ENCODE data around the gene CACNA1B.

CACNA1B gene

GRCh38 chr9:137985637-137986071, 108.1 kb downstream of the CACNA1B start:
- TF ChIP-seq, protein P1, sequence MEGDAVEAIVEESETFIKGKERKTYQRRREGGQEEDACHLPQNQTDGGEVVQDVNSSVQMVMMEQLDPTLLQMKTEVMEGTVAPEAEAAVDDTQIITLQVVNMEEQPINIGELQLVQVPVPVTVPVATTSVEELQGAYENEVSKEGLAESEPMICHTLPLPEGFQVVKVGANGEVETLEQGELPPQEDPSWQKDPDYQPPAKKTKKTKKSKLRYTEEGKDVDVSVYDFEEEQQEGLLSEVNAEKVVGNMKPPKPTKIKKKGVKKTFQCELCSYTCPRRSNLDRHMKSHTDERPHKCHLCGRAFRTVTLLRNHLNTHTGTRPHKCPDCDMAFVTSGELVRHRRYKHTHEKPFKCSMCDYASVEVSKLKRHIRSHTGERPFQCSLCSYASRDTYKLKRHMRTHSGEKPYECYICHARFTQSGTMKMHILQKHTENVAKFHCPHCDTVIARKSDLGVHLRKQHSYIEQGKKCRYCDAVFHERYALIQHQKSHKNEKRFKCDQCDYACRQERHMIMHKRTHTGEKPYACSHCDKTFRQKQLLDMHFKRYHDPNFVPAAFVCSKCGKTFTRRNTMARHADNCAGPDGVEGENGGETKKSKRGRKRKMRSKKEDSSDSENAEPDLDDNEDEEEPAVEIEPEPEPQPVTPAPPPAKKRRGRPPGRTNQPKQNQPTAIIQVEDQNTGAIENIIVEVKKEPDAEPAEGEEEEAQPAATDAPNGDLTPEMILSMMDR (IDR thresholded peaks at IDR 0.05): no peak
- Histone ChIP-seq H3K4me1 (ENCODE audit: control insufficient read depth in 1 of 2, insufficient read depth in 1 of 2, low read depth in 1 of 2, low read length in 1 of 2) (no peaks in the 10 kb centered on the region), H3K36me3 (no peaks in the 10 kb centered on the region), H3K9me3 (no peaks in the 10 kb centered on the region), H3K27me3 (peaks cover 6% of the 10 kb centered on the region), H3K4me3 (ENCODE audit: low read depth in 1 of 2, low read length in 1 of 2) (no peak overlapping the region), H3K27ac (no peak overlapping the region)

DNA sequence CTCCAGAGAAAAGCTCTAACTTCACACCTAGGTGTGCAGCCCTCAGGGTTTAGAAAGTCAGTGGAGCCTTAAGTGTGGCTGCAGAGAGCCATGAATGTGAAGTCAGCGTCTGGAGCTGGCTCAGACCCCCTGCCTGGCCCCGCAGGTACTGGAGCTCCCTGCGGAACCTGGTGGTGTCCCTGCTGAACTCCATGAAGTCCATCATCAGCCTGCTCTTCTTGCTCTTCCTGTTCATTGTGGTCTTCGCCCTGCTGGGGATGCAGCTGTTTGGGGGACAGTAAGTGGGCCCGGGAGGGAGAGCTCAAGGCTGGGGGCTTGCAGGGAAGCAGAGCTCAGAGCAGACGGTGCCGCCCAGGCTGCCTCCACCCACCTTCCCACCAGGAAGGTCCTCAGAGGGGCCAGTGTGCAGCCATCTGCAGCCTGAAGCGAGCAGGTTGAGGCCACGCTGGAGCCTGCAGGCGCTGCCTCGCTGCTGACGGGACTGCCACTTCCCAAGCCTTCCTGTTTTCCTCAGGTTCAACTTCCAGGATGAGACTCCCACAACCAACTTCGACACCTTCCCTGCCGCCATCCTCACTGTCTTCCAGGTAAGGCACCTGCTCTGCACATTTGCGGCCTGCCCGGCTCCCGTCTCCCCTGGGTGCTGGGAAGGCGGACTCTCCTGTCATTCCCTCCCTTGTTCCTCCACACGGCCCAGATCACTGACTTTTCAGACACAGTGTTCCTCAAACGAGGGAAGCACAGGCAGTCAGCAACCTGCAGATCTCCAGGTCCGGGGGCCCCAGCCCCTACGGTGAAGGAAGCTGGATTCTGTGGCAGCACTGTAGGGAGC, 108.9 kb downstream of the CACNA1B start:
- Histone ChIP-seq H3K36me3 (no peaks in the 10 kb centered on the region), H3K4me1 (ENCODE audit: control insufficient read depth in 1 of 2, insufficient read depth in 1 of 2, low read depth in 1 of 2, low read length in 1 of 2) (no peaks in the 10 kb centered on the region), H3K9me3 (no peaks in the 10 kb centered on the region), H3K27ac (no peak overlapping the region), H3K4me3 (ENCODE audit: low read depth in 1 of 2, low read length in 1 of 2) (no peak overlapping the region), H3K27me3 (peaks cover 8% of the 10 kb centered on the region)
- TF ChIP-seq, protein P1 (IDR thresholded peaks at IDR 0.05): no peak

GRCh38 chr9:137987244-137988030, 109.9 kb downstream of the CACNA1B start:
- Histone ChIP-seq H3K4me1 (ENCODE audit: control insufficient read depth in 1 of 2, insufficient read depth in 1 of 2, low read depth in 1 of 2, low read length in 1 of 2) (no peaks in the 10 kb centered on the region), H3K4me3 (ENCODE audit: low read depth in 1 of 2, low read length in 1 of 2) (no peak overlapping the region), H3K27ac (no peak overlapping the region), H3K36me3 (no peaks in the 10 kb centered on the region), H3K9me3 (no peaks in the 10 kb centered on the region), H3K27me3 (peaks cover 17% of the 10 kb centered on the region)
- TF ChIP-seq, protein P1 (IDR thresholded peaks at IDR 0.05): no peak

DNA sequence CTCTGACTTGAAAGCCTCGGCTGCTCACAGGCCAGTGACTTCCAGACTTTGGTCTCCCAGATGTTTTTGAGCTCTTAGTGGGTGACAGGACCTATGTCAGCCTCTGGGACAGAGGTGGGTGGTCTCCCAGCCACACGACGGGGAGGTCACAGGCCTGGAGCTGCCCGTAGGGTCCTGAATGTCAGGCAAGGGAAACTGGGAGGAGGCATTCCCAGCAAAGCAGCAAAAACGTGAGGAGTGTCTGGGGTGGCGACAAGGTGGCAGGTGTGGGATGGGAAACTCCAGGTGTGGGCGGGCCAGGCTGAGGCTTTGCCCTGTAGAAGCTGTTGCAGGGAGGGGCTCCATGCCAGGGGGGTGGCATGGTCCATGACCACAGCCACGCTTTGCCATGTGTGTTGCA, 110.5 kb downstream of the CACNA1B start:
- Histone ChIP-seq H3K9me3 (no peaks in the 10 kb centered on the region), H3K27ac (no peak overlapping the region), H3K4me1 (ENCODE audit: control insufficient read depth in 1 of 2, insufficient read depth in 1 of 2, low read depth in 1 of 2, low read length in 1 of 2) (no peaks in the 10 kb centered on the region), H3K36me3 (no peaks in the 10 kb centered on the region), H3K27me3 (peaks cover 17% of the 10 kb centered on the region), H3K4me3 (ENCODE audit: low read depth in 1 of 2, low read length in 1 of 2) (no peak overlapping the region)
- TF ChIP-seq, protein P1 (IDR thresholded peaks at IDR 0.05): no peak

GRCh38 chr9:137988701-137989100, 111.1 kb downstream of the CACNA1B start:
- H3K4me3 ChIP-seq (ENCODE audit: low read depth in 1 of 2, low read length in 1 of 2): no peak overlapping the region
- TF ChIP-seq, protein P1 (IDR thresholded peaks at IDR 0.05): no peak
- no peaks in the 10 kb centered on the region for H3K9me3 ChIP-seq
- no peak overlapping the region for H3K27ac ChIP-seq
- H3K36me3 ChIP-seq: no peaks in the 10 kb centered on the region
- H3K4me1 ChIP-seq (ENCODE audit: control insufficient read depth in 1 of 2, insufficient read depth in 1 of 2, low read depth in 1 of 2, low read length in 1 of 2): no peaks in the 10 kb centered on the region
- H3K27me3 ChIP-seq: peaks cover 17% of the 10 kb centered on the region

Measured in neutrophil (primary cell).